ENCODE results near the gene VEPH1. TPM values are rescaled to one million over a fixed set of nuclear protein-coding genes. Genes with fewer than 3 reads are reported as not detected.

Gene VEPH1
- total and polyA plus RNA-seq, 9 of the 15 experiments (the other 6 are each of a cell fraction or from before 2014, with no cell fraction given), result 4.5 to 15.6 (median 5.8) TPM

- TF ChIP-seq ZNF165 (CRISPR knock-in tag; IDR thresholded peaks at IDR 0.05; ENCODE audit: borderline replicate concordance), result no peak
- TF ChIP-seq SFPQ (IDR thresholded peaks at IDR 0.05; ENCODE audit: low read depth, low read length), result no peak
- no peak for TF ChIP-seq SAP30 (IDR thresholded peaks at IDR 0.05; ENCODE audit: borderline replicate concordance, insufficient read depth, low read depth, low read length, poor library complexity, severe bottlenecking)
- no peak for TF ChIP-seq ETV1 (tag; conservative IDR thresholded peaks at IDR 0.05; ENCODE audit: low read depth)
- TF ChIP-seq ZNF274 (IDR thresholded peaks at IDR 0.05; ENCODE audit: borderline replicate concordance, low read depth, low read length), result no peak
- TF ChIP-seq GTF2E2 (tag; IDR thresholded peaks at IDR 0.05), result no peak
- TF ChIP-seq PML (IDR thresholded peaks at IDR 0.05; ENCODE audit: low read length), result peak; percentile 31; the same call in 1 of the 2 replicates
- no peak for TF ChIP-seq DACH1 (IDR thresholded peaks at IDR 0.05; ENCODE audit: partially characterized antibody)
- TF ChIP-seq RCOR1 (IDR thresholded peaks at IDR 0.05; ENCODE audit: borderline replicate concordance in 1 of 2, low read depth in 2 of 2, low read length in 2 of 2), result peak in 1 of 2 experiments; percentile 55; a peak in 1 of 4 replicates
- TF ChIP-seq E2F8 (IDR thresholded peaks at IDR 0.05; ENCODE audit: low read depth, partially characterized antibody), result no peak
- TF ChIP-seq ZBTB11 (CRISPR knock-in tag; IDR thresholded peaks at IDR 0.05), result 0 out of 6 replicates have a peak, but pooled peaks of 1 of the 3 experiments have one; percentile 30
- TF ChIP-seq TRIM28 (IDR thresholded peaks at IDR 0.05), result no peak
- no peak for TF ChIP-seq CEBPG (CRISPR knock-in tag; IDR thresholded peaks at IDR 0.05)
- 0 out of 4 replicates have a peak, but pooled peaks of 1 of the 2 experiments have one; percentile 15 for TF ChIP-seq CEBPG (tag; conservative IDR thresholded peaks at IDR 0.05 in 1 of 2, IDR thresholded peaks at IDR 0.05 in 1 of 2)
- TF ChIP-seq ZNF76 (CRISPR knock-in tag; IDR thresholded peaks at IDR 0.05; ENCODE audit: borderline replicate concordance), result no peak
- no peak for TF ChIP-seq RBM39 (optimal IDR thresholded peaks at IDR 0.05; ENCODE audit: low read depth, low read length)
- TF ChIP-seq ZBED1 (IDR thresholded peaks at IDR 0.05), result no peak
- TF ChIP-seq NR0B1 (IDR thresholded peaks at IDR 0.05; ENCODE audit: partially characterized antibody), result no peak
Measured at GRCh38 chr3:157428853-157429252, 74.4 kb downstream of the VEPH1 start (continued).
